Measurements from ENCODE around the gene VAV2. TPM values are rescaled to one million over a fixed set of nuclear protein-coding genes. Genes with fewer than 3 reads are reported as not detected.

VAV2 gene
- total and polyA plus RNA-seq, 2 of the 4 experiments (the other 2 are of a cell fraction): 10.8 to 13.4 TPM

GRCh38 chr9:133792721-133793470, 199.2 kb downstream of the VAV2 start (continued):
- TF ChIP-seq CTCF (conservative IDR thresholded peaks at IDR 0.05; ENCODE audit: low read depth, low read length) (peak; percentile 96), RAD21 (IDR thresholded peaks at IDR 0.05; ENCODE audit: low read length) (peak; percentile 94), BHLHE40 (IDR thresholded peaks at IDR 0.05; ENCODE audit: low read depth, low read length) (no peak), MAZ (IDR thresholded peaks at IDR 0.05; ENCODE audit: borderline replicate concordance, low read depth, low read length) (peak; percentile 76; the same call in 1 of the 2 replicates), NFE2L2 (IDR thresholded peaks at IDR 0.05; ENCODE audit: low read depth, low read length) (no peak), RCOR1 (IDR thresholded peaks at IDR 0.05; ENCODE audit: insufficient replicate concordance, low read length) (no peak)
